ENCODE measurements around the gene SUFU. TPM values are rescaled to one million over a fixed set of nuclear protein-coding genes. Genes with fewer than 3 reads are reported as not detected.

Gene SUFU
- total RNA-seq, 1 donor from 2014 or later = 7.6 TPM

DNA sequence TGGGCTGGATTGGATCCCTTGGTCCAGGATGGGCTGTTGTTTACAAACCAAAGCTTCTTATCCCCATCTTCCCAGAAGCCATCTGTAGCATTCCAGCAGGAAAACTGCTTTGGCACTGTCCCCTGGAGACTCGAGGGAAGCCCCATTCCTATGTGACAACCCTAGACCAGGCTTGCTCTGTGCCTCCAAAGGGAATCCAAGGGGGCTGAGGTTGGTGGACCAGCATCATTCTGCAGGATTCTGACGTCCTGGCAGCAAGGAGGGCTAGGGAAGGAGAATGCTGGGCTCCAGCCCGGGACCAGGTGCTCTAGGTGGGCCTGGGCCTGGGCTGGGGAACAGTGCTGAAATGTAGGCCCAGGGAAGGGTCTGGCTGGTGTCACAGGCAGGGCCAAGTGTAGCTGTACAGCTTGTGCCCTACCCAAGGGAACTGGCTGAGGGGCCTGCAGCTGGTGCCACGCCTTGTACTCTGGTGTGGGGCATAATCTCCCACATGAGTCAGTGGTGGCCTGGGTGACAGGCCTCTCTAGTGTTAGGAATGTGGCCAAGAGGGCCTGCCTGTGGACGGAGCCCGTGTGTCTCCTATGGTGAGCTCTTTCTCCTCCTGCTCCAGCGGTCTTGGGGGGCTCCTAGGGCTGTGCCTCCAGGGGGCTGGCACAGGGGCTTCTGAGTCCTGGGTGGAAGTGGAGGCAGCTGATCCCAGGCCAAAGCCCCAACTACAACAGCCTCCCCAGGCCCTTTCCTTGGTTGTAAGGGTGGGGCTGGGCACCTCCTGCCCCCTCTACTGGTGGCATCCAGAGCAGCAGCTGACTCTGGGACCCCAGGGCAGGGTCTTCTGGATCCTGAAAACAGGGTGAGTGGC, 165.7 kb downstream of the SUFU start:
- peak; percentile 75 for ATAC-seq (ENCODE audit: poor library complexity)
- peak; percentile 75 for DNase-seq
- intact Hi-C loops (cut with DNase I) = no loop called here

DNA sequence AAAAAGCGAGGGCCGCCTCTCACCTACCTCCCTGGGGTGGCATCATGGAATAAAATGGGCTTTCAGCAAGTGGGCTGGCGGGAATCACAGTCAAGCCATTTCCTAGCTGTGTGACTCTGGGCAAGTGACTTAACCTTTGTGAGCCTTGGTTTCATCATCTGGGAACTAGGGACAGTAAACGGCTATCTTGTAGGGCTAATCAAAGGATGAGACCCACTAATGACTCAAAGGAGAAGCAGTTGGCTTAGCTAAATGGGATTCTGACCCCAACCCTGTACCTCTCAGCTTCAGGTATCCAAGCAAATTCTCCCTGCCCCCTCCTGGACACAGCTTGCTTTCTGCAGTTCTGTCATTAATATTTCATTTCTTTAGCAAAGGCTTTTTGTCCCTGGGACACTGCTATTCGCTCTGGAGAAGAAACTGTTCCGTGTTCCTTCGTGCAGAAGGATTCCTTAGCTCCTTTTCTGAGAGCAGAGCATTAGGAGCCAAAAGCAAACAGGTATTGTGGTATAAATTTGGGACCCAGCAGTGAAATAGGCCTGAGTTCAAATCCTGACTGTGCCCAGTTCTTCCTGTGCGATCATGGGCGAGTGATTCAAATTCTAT, 166.4 kb downstream of the SUFU start:
- intact Hi-C loops (cut with DNase I) = no loop called here
- DNase-seq = no peak
- no peak for ATAC-seq (ENCODE audit: poor library complexity)

DNA sequence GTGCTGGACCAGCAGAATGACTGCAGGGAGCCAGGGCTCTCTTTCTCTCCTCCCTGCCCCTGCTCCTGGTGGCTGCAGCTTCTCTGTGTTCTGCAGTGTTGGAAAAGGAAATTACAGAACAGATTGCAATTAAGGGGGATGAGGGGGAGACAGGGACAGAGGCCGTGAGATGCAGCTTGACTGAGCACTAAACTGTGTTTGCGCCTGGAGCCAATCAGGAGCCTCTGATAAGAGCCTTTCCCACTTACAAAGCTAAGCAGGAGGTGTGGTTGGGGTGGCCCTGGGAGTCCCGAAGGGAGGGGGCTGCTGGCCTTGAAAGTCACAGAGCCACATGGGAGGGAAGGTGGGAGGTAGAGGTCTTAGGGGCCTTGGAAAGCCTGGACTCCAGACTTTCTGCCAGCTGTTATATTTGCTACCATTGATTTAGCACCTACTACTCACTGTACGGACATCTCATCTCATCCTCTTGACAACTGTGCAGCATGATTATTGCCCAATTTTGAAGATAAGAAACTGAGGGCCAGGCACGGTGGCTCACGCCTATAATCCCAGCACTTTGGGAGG, 167.2 kb downstream of the SUFU start:
- intact Hi-C loops (cut with DNase I) = no loop called here
- DNase-seq = no peak
- no peak for ATAC-seq (ENCODE audit: poor library complexity)

- no peak for DNase-seq
- intact Hi-C loops (cut with DNase I) = no loop called here
These were observed 169.6 kb downstream of the SUFU start for GRCh38 chr10:102673236-102673818.

GRCh38 chr10:102673819-102674511, 170.2 kb downstream of the SUFU start:
- ATAC-seq (ENCODE audit: poor library complexity) = peak; percentile 66
- DNase-seq = peak; percentile 73
- intact Hi-C loops (cut with DNase I) = no loop called here

More at GRCh38 chr10:102673236-102673818, 169.6 kb downstream of the SUFU start:
- ATAC-seq (ENCODE audit: poor library complexity) = no peak

- ATAC-seq (ENCODE audit: poor library complexity) = peak; percentile 23
- no peak for DNase-seq
- intact Hi-C loops (cut with DNase I) = no loop called here
These were observed 170.8 kb downstream of the SUFU start for GRCh38 chr10:102674566-102674965.

- no peak for DNase-seq
- no peak for ATAC-seq (ENCODE audit: poor library complexity)
- intact Hi-C loops (cut with DNase I) = no loop called here
These were observed 171.4 kb downstream of the SUFU start for GRCh38 chr10:102675011-102675665.

GRCh38 chr10:102675666-102676533, 172.1 kb downstream of the SUFU start:
- intact Hi-C loops (cut with DNase I) = no loop called here

DNA sequence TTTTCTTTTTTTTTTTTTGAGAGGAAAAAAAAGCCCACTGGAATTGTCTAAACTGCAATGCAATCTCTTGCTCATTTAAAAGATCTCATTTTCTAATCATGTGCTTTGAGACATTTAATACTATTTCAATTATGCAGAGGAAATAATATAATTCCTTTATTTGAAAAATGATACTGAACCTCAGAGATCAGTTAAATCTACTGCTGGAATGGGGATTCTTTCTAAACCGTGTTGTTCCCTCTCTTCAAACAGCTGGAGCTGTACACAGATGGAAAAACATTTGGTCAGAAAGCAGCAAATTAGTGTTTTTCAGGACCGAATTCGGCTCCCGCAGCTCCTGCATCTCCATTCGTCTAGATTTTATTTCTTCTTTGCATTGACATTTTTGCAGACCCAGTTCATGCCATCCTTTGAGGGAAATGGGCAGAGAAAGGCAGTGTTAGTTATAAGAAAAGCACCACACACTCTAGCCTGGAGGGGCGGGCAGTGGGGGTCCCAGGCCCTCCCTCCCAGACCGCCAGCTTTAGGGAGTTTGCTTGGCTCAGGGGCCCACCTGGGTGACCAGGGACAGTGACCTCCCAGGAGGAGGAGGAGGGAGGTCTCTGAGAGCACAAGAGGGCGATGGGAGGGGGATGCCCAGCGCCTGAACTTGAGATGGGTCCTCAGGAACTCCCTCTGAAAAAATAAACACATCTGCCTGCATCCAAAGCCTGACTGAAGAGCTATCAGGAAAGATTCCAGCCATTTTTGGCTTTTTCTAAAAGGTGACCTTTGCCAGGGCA, 173.0 kb downstream of the SUFU start:
- intact Hi-C loops (cut with DNase I) = no loop called here
- no peak for ATAC-seq (ENCODE audit: poor library complexity)
- no peak for DNase-seq

More at GRCh38 chr10:102675666-102676533, 172.1 kb downstream of the SUFU start:
- ATAC-seq (ENCODE audit: poor library complexity) (no peak), DNase-seq (no peak)

GRCh38 chr10:102677331-102678067, 173.7 kb downstream of the SUFU start:
- no peak for DNase-seq
- no peak for ATAC-seq (ENCODE audit: poor library complexity)
- intact Hi-C loops (cut with DNase I) = no loop called here

DNA sequence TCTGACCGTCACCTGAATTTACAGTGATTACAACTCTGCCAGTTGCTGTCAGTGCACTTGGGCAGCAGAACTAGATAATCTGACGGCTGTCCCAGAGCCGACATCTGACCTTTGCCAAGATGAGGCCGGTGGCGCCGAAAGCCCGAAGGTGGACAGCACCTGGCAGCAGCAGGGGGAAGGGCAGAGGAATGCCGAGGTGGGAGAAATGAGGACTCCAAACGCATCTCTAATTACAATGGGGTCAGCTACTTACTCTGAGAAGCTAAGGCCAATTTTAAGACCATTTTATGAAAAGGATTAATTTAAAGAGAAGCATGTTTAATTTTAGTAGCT, 174.3 kb downstream of the SUFU start:
- ATAC-seq (ENCODE audit: poor library complexity) (no peak), DNase-seq (no peak)
- intact Hi-C loops (cut with DNase I) = no loop called here

- ATAC-seq (ENCODE audit: poor library complexity) (peak; percentile 70), DNase-seq (peak; percentile 82)
- intact Hi-C loops (cut with DNase I) = no loop called here
These were observed 175.1 kb downstream of the SUFU start for GRCh38 chr10:102678842-102679289.

- ATAC-seq (ENCODE audit: poor library complexity) (no peak), DNase-seq (no peak)
- intact Hi-C loops (cut with DNase I) = no loop called here
These were observed 175.8 kb downstream of the SUFU start for GRCh38 chr10:102679596-102679995.

DNA sequence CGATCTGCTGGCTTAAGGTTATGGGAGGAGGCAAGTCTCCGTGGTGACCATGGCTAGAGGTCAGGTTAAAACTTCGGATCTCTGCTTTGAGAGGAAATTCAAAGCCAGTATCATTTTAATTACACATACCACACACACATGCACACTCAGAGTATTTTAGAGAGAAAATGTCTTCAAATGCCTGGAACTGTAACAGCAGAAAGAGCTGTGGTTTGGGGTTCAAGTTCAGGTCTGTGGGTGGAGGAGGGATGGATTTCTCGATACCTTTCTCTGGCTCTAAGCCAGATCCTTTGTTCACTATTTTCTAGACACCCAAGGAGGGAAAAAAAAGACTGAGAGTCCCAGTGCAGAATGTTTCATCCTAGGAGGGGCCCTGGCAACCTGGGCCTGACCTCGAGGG, 177.9 kb downstream of the SUFU start:
- DNase-seq (no peak), ATAC-seq (ENCODE audit: poor library complexity) (no peak)
- intact Hi-C loops (cut with DNase I) = no loop called here

GRCh38 chr10:102682416-102682815, 178.6 kb downstream of the SUFU start:
- ATAC-seq (ENCODE audit: poor library complexity) (no peak), DNase-seq (no peak)

DNA sequence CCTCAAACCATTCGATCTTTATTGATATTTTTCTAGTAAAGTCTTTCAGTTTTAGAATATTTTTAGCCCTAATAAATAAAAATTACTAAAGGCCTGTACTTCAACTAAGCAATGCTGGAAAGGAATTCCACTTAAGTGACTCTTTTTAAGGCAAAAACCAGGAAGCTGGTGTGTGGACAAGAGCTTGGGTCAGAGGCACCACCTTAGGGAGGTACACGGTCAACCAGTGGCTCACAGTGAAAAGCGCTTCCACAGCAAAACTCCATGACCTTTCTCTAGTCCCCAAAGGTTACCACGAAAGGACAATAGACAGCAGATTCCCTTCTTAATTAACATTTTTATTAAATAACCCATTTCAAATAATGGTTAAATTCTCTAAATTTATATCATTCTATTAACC, 179.2 kb downstream of the SUFU start:
- ATAC-seq (ENCODE audit: poor library complexity) (no peak), DNase-seq (no peak)
- intact Hi-C loops (cut with DNase I) = no loop called here

More at GRCh38 chr10:102682416-102682815, 178.6 kb downstream of the SUFU start:
- intact Hi-C loops (cut with DNase I) = no loop called here

Data from Right ventricle myocardium superior (tissue), 1 donor.